AG09309 (cell line): Measurements from ENCODE around the gene CTNNBL1.
"Not testable (repeated sequence)": the region's sequence is repeated elsewhere in the genome, so short reads cannot be mapped to it uniquely, and the experiment has no call there.

Source experiments
- DNase-seq: peaks from one replicate; pipeline ENCODE4 v3.0.0-alpha.2; 2010; ENCODE audit warnings: low read depth
- H3K4me3 ChIP-seq: 2 replicates; pipeline ENCODE4 v1.5.1; 2011; ENCODE audit warnings: mild to moderate bottlenecking, low read depth, low read length, moderate library complexity; ENCODE audit not compliant: control insufficient read depth
- TF ChIP-seq, protein P1 (sequence below): IDR thresholded peaks from 2 replicates; pipeline ENCODE4 v1.5.1; 2011; ENCODE audit warnings: mild to moderate bottlenecking, low read depth, low read length, inconsistent platforms; ENCODE audit not compliant: insufficient read depth, control insufficient read depth; ENCODE audit errors: missing control alignments

Gene CTNNBL1

DNA sequence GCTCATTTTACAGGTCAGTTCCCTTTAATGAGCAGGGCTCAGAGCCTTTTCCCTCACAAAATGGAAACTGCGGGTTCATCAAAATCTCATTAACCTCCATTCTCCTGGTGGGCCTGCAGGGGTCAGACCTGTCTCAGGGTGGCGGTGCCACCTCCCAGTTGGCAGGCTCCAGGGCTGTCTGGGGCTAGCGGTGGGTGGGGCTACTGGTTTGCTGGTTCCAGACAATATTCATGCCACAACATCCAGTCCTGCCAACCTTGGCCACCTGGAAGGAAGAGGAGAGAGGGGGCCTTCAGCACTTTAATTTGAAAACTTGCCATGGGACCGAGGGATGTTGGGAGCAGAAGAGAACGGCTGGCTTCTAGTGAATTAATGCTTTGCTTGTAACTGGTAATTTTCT lies 41.9 kb upstream of the CTNNBL1 start:
- no peak for DNase-seq
- no peak overlapping the region for H3K4me3 ChIP-seq
- TF ChIP-seq, protein P1, sequence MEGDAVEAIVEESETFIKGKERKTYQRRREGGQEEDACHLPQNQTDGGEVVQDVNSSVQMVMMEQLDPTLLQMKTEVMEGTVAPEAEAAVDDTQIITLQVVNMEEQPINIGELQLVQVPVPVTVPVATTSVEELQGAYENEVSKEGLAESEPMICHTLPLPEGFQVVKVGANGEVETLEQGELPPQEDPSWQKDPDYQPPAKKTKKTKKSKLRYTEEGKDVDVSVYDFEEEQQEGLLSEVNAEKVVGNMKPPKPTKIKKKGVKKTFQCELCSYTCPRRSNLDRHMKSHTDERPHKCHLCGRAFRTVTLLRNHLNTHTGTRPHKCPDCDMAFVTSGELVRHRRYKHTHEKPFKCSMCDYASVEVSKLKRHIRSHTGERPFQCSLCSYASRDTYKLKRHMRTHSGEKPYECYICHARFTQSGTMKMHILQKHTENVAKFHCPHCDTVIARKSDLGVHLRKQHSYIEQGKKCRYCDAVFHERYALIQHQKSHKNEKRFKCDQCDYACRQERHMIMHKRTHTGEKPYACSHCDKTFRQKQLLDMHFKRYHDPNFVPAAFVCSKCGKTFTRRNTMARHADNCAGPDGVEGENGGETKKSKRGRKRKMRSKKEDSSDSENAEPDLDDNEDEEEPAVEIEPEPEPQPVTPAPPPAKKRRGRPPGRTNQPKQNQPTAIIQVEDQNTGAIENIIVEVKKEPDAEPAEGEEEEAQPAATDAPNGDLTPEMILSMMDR, result peak; percentile 23

DNA sequence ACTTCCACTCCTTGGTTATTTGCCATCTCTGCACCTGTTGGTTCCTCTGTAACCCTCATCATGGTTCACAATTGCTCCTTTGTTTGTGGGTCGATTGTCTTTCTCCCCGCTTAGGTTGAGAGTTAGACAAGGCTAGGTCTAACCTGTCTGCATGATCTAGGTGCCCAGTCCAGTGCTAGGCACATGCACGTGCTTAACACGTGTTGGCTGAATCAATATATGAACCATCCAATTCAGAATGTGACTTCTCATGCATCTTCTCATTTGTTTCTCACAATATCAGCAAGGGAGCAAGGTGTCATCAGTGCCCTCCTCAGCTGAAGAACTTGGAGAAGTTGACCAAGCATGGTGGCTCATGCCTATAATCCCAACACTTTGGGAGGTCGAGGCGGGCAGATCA lies 36.9 kb upstream of the CTNNBL1 start:
- no peak overlapping the region for H3K4me3 ChIP-seq
- no peak for DNase-seq
- TF ChIP-seq, protein P1, result no peak

DNA sequence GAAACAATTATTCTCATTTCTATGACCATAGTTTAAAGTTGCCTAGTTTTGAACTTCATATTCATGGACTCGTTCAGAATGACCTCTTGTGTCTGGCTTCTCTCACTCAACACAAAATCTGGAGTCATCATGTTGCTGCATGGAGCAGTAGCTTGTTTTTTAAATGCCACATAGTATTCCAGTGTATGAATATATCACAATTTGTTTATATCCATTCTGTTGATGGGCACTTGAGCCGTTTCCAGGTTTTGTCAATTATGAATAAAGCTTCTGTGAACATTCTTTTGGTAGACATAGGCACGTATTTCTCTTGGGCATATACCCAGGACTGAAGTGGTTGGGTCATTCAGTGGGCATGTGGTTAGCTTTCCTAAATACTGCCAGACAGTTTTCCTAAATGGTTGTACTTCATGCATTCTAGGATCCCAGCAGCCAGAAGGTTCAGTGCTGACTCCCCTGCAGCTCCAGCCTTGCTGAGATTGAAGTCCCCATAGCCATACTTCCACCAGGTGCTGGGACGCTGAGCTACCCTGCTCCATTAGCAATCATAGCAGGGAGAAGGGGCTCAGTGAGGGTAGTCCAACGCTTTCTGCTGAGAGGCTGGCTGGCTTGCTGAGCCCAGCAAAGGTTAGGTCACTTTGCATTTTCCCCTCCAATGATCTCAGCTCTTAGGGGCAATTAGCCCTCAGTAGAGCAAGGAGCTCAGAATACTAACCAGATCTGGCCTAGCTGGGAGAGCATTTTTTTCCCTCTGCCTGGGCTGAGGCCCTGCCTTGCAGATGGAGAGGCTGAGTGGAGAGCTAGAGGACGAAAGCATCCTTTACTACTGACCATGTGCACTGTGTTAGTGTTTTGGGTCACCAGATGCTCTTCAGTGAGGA lies 35.7 kb upstream of the CTNNBL1 start:
- no peak overlapping the region for H3K4me3 ChIP-seq
- TF ChIP-seq, protein P1, result no peak
- no peak for DNase-seq

DNA sequence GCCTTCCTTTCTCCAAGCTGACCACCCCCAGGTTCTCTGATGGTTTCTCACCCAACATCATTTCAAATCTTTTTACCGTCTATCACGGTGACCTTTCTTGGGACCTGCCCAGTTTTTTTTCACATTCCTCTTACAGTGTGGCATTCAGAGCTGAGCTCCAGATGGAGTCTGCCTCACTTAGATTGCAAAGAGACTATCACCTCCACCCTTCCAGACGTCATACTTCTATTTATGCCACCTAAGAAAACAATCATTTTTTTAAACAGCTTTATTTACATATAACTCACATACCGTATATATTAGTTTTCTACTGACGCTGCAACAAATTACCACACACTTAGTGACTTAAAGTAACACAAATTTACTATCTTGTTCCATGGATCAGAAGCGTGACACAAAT lies 32.3 kb upstream of the CTNNBL1 start:
- TF ChIP-seq, protein P1, result no peak
- no peak overlapping the region for H3K4me3 ChIP-seq
- DNase-seq, result no peak

DNA sequence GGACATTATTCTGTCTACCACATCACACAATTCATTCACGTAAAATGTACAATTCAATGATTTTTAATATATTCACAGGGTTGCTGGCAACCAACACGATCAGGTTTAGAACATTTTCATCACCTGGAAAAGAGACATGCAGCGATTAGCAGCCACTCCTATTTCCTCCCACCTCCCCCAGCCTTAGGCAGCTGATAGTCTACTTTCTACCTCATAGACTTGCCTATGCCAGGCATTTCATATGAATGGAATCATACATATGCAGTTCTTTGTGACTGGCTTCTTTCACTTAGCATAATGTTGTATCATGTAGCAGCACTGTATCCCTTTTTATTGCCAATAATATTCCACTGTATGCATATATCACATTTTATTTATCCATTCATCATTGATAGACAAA lies 31.5 kb upstream of the CTNNBL1 start:
- TF ChIP-seq, protein P1, result no peak
- no peak for DNase-seq
- no peak overlapping the region for H3K4me3 ChIP-seq

DNA sequence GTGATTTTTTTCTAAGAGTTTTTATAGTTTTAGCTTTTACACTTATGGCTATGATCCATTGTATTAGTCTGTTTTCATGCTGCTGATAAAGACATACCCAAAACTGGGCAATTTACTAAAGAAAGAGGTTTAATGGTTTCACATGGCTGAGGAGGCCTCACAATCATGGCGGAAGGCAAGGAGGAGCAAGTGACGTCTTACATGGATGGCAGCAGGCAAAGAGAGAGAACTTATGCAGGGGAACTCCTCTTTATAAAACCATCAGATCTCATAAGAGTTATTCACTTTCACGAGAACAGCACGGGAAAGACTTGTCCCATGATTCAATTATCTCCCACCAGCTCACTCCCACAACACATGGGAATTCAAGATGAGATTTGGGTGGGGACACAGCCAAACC lies 29.2 kb upstream of the CTNNBL1 start:
- DNase-seq, H3K4me3 ChIP-seq: not testable (repeated sequence)

DNA sequence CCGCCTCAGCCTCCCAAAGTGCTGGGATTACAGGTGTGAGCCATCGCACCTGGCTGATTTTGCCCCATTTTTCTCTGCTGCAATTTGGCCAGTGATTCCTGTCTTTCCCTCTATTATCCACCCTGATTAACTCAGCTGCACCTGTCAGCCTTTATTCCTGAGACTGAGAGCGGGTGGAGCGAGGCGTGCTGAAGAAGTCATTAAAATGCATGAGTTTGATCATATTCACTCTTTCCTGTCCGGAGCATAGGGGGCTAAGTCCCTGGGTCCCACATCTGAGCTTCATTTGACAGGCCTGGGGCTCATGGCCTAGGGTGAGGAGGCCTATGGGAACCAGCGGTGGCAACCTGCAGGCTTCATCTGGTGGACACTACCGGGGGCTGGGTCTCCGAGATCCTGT lies 25.7 kb upstream of the CTNNBL1 start:
- H3K4me3 ChIP-seq, result no peak overlapping the region
- no peak for DNase-seq
- TF ChIP-seq, protein P1, result no peak
